C1 segment of cervical spinal cord (tissue), 14 donors: ENCODE results near the gene NDFIP1.
A peak's percentile ranks its signal among the peaks of the same experiment; 100 is the strongest.

ENCODE experiments used
- DNase-seq, 14 donors: peaks; one replicate each; lab custom pipeline; 2025; lab: John Stamatoyannopoulos, UW

Gene NDFIP1

DNA sequence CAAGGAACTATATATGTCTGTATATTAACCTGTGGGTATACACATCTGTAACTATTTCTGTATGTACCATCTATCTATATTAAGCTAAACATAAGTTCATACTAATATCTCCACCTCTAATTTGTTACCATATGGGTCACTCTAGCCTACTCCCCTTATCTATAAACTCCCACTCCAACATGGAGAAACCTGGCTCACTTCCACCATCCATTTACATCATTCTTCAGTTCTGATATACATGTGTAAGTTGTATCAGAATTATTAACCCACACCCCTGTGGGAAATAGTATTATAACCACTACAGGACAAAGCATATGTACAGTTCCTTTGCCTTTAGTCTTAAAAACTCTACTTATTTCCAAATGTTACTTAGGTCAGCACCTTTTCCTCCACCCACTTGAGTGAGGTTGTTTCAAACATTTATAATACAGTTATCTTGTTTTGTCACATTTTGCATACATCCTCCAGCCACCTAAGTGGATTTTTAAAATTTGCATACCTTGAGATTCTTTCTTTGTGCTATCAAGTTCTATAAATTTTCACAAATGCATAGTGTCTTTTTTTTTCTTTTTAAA is 10.6 kb downstream of the NDFIP1 start:
- no peak for DNase-seq

DNA sequence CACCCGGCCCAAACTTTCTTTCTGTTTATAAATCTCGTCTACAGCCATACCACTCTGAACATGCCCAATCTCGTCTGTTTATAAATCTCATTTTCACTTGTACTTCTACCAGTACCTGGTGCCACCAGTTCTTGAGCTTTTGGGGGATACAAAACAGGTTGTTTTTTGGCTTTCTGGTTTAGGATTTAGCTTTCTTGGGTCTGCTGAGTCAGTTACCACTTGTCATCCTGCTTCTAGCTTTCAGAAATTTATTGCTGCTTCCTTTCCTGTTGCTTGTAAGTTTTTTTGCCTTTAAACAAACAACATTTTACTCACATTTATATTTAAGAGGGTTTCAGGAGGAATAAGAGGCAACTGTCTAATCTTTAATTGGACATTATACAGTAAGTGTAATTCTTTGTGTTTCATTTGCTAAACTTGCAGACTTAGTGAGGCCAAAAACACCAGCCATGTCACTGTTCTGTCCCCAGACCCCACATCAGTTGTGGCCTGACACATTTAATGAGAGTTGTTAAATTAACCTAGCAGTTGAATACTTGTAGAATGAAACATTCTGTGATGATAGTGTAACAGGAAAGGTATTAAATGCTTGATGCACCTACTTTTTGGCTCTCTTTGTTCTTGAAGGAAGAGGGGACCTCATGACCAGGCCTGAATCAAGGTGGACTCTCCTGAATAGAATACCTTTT is 11.8 kb downstream of the NDFIP1 start:
- no peak for DNase-seq

DNA sequence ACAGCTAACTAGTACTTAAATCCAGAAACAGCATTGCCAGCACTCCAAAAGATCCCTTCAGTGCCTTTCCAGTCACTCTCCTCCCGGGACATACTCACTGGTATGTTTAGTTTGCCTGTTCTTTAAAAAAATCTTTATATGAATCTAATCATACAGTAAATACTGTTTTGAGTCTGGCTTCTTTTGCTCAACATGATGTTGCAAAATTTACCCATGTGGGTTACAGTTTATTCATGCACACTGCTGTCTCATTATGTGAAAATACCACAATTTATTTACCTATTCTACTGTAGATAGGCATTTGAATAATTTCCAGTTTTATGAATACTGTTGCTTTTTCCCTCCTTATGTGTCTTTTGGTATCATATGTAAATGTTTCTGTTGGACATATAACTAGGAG is 13.5 kb downstream of the NDFIP1 start:
- DNase-seq: no peak

DNA sequence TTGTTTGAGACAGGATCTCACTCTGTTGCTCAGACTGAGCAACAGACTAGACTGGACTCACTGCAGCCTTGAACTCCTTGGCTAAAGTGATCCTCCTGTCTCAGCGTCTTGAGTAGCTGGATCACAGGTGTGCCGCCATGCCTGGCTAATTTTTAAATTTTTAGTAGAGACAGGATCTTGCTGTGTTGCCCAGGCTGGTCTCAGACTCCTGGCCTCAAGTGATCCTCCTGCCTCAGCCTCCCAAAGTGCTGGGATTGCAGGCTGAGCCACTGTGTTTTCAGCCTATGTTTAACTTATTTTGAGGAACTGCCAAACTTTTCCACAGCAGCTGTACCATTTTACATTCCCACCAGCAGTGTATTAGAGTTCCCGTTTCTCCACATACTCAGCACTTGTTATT is 16.8 kb downstream of the NDFIP1 start:
- no peak for DNase-seq

DNA sequence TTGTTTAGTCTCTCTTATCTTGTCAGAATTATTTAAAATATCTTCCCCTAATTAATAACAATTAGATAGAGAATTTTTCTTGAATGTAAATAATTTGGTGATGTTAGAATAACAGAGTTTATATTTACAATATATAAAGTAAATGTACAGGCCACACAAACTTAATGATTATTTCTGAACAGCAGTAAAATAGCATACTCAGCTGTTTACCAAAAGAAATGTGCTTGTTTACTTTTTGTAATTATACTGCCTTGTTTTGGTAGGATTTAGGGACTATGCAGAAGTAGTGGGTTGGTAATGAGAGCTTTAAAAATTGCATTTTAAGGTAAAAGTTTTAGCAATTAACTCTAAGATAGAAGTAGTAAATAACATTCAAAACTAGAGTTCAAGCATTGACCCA is 17.4 kb downstream of the NDFIP1 start:
- no peak for DNase-seq

DNA sequence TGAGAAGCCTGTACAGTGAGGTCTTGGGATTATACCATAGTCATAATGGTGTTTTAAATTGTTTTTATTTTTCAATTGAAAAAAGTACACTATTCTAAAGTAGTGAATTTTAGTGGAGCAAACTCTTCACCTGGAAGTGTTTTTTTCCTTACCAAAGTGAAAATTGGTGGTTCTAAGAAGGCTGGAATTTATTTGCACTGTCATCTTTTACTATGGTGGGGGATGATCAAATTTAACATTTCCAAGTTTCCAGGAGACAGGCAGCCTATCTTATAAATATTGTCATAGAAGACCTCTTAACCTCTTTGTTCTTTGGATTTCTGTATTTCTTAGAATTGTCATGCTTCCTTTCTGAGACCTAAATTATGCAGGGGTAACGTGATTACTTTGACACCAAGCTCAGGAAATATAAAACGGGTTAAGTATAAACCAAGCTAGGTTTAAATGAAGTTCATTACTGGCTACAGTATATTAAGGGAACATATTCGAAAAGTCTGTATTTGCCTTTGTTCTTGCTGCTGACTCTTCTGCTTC is 20.2 kb downstream of the NDFIP1 start:
- no peak for DNase-seq

DNA sequence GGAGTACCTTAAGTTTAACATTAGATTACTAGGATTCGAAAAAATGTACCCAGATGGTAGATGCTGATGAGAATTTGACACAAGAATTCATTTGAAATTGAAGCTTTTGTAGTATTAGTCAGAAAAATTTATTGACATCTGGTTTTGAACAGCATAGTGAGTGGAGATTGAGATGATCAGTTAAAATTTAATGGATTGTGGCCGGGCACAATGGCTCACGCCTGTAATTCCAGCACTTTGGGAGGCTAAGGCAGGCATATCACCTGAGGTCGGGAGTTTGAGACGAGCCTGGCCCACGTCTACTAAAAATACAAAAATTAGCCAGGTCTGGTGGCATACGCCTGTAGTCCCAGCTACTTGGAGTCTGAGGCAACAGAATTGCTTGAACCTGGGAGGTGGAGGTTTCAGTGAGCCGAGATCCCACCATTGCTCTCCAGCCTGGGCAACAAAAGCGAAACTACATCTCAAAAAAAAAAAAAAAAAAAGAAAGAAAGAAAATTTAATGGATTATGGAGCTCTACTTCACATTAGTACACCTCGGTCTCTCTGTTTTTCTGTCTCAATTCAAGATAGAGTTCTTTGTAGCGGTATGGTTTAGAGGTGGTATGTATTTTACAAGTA is 21.0 kb downstream of the NDFIP1 start:
- DNase-seq: no peak

DNA sequence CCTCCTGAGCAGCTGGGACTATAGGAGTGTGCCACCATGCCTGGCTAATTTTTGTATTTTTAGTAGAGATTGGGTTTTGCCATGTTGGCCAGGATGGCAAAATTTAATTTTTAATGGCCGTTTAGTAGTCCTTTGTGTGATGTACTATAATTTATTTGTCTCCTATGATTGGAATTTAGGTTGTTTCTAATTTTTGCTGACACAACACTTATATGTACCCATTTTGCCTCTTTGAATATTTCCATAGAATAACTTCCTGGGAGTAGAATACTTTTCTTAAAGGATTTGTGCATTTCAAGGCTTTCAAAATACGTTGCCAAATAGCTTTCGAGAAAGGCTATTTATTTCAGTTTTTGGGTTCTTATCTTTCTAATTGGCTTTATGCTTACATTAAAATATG is 22.8 kb downstream of the NDFIP1 start:
- no peak for DNase-seq

DNA sequence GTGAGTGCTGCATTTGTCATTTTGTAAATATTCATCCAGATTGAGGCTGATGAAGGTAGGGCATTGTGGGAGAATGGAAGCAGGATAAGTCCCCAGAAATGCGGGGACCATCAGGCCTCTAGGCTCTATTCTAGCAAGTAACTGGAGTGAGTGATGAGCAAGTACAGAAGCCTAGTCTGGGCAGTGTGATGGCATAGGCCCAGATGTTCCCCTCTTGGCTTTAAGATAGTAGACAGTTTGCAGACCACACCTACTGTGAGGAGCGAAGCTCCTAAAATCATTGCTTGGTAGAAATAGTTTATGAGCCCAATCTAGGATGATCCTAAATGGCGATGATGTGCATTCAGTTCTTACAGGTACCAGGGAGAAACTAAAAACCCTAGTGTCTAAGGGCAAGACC is 24.3 kb downstream of the NDFIP1 start:
- DNase-seq: no peak

DNA sequence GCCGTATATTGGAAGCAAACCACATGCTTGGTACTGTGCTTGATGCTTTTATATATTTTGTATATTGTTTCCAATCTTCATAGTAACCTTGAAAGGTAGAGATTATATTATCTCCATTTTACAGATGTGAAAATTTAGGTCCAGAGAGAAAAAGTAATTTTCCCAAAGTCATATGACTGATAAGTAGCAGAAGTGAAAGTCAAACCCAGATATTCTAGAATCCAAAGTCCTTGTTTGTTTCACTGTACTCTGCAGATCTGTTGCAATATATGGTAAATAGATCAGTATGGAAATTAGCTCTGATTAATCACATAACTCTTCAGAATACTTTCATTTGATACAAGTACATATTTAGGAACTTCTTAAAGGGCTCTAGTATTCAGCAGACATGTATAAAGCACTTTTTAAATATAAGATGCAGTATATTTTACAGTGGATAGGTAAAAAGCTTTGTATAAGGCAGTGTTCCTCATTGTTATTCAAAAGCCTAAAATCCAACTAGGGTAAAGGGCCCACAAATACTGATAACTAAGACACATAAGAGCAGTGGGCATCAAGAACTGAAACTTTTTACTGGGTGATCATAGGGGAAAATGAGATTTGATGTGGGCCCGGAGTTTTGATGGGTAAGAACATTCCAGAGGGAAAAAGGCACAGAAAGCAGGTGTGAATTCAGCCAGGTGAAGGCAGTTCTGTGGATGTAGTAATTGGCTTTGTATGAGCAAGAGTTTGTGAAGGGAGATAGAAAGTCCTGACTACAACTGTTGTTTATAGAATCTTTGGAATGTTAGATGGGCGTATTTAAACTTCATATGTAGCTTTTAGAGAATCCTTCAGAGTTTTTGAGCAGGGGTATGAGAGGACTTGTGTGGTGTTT is 25.0 kb downstream of the NDFIP1 start:
- no peak for DNase-seq

DNA sequence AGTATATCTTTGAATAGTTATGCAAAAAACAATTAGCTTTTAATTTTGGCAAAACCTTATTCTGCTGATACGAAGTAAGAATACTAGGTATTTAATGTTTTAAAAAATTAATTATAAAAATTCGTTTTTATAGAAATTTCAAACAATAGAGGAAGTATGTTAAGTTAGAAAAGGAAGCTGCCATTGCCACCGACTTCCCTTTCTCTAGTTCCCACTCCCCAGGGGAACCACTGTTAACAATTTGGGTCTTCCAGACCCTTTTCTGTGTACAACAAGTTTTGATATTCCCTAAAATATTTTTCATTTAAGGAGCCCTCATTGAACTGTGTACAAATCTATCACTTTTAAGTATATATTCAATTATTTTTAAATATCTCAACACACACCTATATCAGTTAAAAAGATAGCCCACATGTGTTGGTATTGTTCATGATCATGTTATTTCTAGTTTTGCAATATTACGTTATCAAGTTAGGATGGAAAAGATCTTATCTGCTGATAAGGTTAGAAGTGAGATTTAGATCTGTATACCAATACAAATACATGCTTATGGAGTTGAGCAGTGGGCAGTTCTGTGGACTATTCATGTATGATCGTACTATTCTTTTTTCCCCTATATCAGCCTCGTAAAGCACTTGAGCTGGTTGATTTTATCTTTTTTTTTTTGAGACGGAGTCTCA is 25.9 kb downstream of the NDFIP1 start:
- DNase-seq: no peak

DNA sequence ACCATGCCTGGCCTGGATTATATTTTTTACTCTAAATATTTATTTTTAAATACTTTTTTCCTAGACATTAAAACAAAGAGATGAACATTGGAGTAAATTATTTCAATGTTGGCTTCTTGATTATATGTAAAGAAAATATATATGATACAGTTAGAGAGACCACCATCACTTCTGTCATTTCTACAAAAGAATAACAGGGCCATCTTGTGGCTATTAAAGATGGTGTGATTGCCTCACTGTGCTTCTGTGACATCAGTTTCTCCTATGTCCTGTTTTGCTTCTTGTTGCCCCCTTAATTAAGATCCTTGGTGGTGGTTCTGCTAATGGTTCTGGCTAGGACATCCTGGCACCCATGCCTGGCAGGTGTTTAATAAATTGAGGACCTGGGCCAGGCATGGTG is 32.9 kb downstream of the NDFIP1 start:
- DNase-seq: no peak

DNA sequence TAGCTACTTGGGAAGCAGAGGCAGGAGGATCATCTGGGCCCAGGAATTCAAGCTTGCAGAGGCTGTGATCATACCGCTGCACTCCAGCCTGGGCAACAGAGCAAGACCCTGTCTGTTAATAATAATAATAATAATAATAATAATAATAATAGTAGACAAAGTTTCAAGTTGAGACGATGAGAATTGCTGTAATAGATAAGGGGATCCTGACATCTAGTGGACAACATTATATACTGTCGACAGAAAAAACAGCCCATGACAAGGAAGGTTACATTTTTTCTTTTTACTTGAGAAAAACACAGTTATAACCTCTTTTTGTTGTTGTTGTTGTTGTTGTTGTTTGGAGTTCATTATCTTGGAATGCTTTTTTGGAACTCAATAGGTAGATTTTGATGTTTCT is 35.3 kb downstream of the NDFIP1 start:
- no peak for DNase-seq

DNA sequence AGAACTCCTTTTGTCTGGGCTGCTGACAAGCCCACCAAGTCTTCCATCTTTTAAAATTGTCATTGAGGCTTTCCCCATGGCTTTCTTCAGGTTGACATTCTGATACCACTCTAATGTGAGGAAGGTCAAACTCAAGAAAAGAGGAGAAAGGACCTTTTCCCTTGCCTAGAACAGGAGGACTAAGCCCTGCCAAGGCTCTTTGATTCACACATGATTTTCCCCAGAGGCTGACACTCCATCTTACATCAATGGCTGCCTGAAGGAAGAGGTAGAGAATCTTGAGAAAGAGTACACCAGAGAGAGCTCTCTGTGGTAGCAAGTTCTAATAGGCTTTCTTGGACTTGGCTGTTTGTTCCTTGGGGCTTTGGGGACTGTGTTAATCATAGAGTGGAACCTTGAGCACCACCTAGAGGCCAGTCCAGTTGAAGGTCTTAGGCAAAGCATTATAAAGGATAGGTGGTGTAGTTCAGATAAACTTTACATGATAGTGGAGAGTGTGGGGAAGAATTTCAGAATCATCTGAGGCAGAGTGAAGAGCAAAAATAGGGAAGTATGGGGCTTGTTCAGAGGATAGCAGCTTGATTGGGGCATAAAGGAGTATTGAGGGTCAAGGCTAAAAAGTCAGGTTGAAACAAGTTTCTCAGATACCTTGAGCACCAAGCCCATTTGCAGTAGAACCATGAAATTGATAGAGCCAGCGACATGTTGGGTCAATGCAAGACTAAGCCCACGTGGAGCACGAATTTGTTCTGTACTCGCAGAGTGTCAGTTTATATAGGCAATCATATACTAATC is 36.7 kb downstream of the NDFIP1 start:
- peak in 5 of 14 donors; percentile 12 to 34 (median 20) for DNase-seq

DNA sequence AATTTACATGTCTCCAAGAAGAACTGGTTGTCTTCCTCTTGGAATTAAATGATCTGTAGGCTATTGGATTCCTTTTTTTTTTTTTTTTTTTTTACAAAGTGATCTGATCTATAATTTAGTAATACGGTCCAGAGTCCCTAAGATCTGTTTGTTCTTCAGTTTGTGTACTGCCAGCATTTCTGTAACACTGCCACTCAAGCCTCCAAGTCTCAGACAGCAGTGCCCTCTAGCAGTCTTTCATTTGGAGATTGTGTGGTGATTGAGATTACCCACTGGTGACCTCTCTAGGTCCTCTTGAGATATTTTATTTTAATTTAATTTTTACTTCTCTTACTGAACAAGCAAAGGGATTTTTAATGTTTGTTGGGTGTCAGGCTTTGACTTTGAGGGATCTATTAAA is 40.8 kb downstream of the NDFIP1 start:
- no peak for DNase-seq

DNA sequence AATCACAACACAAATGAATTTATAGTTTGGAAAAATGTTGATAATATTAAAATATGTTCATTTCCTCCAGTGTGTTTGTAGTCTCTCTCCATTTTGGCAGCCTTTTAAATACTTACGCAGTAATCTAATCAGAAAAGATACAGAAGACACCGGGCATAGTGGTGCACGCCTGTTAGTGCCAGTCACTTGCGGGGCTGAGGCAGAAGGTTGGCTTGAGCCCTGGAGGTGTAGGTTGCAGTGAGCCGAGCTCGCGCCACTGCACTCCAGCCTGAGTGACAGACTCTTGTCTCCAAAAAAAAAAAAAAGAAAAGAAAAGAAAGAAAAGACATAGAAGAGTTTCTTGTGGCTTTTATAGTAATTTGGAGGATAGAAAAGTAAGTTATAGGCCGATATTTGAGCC is 41.9 kb downstream of the NDFIP1 start:
- DNase-seq: no peak

DNA sequence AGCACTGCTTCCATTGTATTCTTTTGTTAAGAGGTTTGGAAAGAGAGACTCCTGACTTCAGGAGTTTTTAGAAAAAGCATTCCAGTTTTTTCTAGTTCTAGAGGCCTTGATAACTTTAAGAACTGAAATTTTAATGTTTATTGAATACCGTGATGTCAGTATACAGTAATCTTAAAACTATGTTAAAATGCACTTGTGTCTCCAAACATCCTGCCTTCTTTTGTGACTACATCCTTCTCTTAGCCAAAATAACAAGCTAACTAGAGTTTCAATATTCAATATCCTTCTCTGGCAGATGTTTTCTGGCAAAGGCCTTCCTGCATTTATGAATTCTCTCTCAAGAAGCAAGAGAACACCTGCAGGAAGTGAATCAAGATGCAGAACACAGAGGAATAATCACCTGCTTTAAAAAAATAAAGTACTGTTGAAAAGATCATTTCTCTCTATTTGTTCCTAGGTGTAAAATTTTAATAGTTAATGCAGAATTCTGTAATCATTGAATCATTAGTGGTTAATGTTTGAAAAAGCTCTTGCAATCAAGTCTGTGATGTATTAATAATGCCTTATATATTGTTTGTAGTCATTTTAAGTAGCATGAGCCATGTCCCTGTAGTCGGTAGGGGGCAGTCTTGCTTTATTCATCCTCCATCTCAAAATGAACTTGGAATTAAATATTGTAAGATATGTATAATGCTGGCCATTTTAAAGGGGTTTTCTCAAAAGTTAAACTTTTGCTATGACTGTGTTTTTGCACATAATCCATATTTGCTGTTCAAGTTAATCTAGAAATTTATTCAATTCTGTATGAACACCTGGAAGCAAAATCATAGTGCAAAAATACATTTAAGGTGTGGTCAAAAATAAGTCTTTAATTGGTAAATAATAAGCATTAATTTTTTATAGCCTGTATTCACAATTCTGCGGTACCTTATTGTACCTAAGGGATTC is 43.1 kb downstream of the NDFIP1 start:
- peak in 2 of 14 donors; percentile 5 to 38 for DNase-seq

DNA sequence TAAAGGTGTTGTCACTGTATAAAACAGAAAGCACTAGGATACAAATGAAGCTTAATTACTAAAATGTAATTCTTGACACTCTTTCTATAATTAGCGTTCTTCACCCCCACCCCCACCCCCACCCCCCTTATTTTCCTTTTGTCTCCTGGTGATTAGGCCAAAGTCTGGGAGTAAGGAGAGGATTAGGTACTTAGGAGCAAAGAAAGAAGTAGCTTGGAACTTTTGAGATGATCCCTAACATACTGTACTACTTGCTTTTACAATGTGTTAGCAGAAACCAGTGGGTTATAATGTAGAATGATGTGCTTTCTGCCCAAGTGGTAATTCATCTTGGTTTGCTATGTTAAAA is 43.8 kb downstream of the NDFIP1 start:
- DNase-seq: no peak

DNA sequence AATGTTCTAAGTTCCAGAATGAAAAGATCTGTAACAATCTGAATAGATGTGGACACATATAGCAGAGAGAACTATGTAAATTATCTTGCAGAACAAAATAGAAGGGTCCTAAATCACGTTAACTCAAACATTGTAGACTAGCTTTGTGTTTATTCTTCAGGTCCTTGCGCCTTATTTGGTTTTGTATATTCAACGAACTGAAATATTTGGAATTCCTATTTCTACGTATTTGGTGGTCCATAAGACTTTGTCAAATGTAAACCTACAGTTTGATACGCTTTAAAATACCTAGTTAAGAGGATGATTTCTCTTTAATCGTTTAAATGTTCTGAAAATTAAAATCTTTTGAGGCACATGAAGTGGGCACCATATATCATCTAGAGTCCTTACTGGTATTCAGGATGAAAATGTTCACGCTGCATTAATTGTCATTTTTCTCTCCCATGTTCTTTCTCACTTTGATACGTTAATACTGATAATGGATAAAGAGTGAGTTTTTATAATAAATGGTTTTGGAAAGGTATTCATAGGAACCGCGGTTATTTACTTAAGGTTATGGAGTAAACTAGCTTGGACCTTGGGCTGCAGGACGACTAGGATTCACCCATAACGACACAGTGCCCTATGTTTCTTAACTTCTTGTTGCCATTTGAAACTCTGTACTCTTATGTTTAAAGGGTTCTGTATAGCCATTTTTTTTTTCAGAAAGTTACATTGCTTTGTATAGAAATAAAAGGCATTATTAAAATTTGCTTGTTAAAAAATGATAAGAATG is 45.3 kb downstream of the NDFIP1 start:
- no peak for DNase-seq
